ENCODE measurements around the gene MATCAP1. TPM values are rescaled to one million over a fixed set of nuclear protein-coding genes. Genes with fewer than 3 reads are reported as not detected.
A peak's percentile ranks its signal among the peaks of the same experiment; 100 is the strongest.

MATCAP1 gene
- total and polyA plus RNA-seq, 2 donors = 11.4 to 20.9 TPM

DNA sequence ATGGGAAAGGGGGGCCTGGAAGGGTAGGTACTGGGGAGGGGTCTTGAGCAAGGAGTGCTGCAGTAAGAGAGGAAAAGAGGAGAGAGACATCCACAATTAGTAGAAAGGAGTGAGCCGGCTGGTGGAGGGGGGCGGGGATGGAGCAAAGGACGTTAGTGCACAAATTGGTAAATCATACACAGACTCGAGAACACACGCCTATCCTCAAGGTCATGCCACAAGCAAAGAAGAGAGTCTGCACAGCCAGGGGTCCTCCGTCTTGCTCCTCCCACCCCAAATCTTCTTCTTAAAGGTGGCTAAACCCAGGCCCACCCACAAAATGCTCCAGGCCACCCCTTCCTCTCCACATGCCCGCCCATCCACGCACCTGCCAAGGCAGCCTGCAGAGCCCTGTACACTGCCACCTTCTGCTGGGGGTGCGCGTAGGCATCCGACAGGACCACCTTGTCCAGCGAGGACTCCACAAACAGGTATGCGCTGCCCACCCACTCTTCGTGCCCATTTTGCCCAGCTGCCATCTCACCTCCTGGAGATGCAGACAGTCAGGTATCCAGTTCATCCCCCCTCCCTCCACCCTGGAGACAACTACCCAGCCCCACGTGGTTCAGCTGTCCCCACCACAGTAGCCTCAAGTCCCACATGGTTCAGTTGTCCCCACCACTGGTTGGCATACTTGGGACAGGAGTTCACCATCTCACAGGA is 27.5 kb downstream of the MATCAP1 start:
- no peaks in the 10 kb centered on the region for H3K36me3 ChIP-seq (ENCODE audit: insufficient read depth)
- no peak overlapping the region for H3K4me3 ChIP-seq (ENCODE audit: low read depth, low read length)
- no peaks in the 10 kb centered on the region for H3K4me1 ChIP-seq (ENCODE audit: insufficient read depth)
- no peak overlapping the region for H3K27ac ChIP-seq (ENCODE audit: low read depth)
- WGBS = 59% methylated on average over 15 of the region's 15 CpGs
- DNase-seq (ENCODE audit: extremely low spot score) = no peak

GRCh38 chr16:67155295-67156142 is 28.2 kb downstream of the MATCAP1 start:
- no peaks in the 10 kb centered on the region for H3K36me3 ChIP-seq (ENCODE audit: insufficient read depth)
- no peak overlapping the region for H3K4me3 ChIP-seq (ENCODE audit: low read depth, low read length)
- no peak overlapping the region for H3K27ac ChIP-seq (ENCODE audit: low read depth)
- H3K4me1 ChIP-seq (ENCODE audit: insufficient read depth) = no peaks in the 10 kb centered on the region
- no peak for DNase-seq (ENCODE audit: extremely low spot score)
- WGBS = 10% methylated on average over 74 of the region's 74 CpGs

DNA sequence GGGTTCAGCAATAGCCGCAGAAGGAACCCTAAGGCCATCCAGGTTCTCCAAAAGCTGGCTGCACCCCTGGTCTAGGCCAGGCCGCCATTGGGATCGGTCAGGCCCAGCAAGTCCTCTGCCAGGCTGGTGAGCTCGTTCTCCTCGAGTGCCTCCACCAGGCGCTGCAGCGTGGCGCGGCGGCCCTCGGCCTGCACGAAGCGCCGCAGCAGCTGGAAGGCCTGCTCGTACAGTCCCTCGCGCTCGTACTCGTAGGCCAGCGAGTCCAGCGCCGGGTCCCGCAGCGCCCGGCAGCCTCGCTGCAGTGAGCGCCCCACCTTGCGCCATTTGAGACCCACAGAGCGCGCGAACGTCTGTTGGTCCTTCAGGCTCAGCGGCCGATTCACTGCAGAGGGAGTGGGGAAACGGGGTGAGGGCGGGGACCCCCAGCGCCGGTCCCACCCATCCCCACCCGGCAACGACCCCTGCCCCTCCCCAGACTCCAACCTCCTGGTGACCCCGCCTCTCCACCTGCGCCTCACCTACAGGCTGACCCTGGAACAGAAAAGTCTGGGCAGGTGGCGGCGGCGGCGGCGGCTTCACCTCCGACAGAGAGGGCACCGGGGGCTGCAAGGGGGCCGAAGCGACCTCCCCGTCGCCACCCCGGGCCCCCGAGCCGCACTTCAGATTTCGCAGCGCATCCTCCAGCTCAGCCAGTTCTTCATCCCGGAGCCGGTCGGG is 29.0 kb downstream of the MATCAP1 start:
- Histone ChIP-seq H3K27ac (ENCODE audit: low read depth) (no peak overlapping the region), H3K4me3 (ENCODE audit: low read depth, low read length) (no peak overlapping the region), H3K36me3 (ENCODE audit: insufficient read depth) (no peaks in the 10 kb centered on the region), H3K4me1 (ENCODE audit: insufficient read depth) (no peaks in the 10 kb centered on the region)
- DNase-seq (ENCODE audit: extremely low spot score) = no peak
- 27% methylated on average over 61 of the region's 61 CpGs for WGBS

GRCh38 chr16:67151431-67152097 is 32.2 kb downstream of the MATCAP1 start:
- H3K4me1 ChIP-seq (ENCODE audit: insufficient read depth) = no peaks in the 10 kb centered on the region
- no peaks in the 10 kb centered on the region for H3K36me3 ChIP-seq (ENCODE audit: insufficient read depth)
- no peak for DNase-seq (ENCODE audit: extremely low spot score)
- H3K27ac ChIP-seq (ENCODE audit: low read depth) = peak overlapping the region; percentile 29
- WGBS = 49% methylated on average over 8 of the region's 8 CpGs
- H3K4me3 ChIP-seq (ENCODE audit: low read depth, low read length) = peak overlapping the region; percentile 62

- Histone ChIP-seq H3K36me3 (ENCODE audit: insufficient read depth) (no peaks in the 10 kb centered on the region), H3K4me1 (ENCODE audit: insufficient read depth) (no peaks in the 10 kb centered on the region), H3K27ac (ENCODE audit: low read depth) (peak within 1 kb of the TSS; percentile 92), H3K4me3 (ENCODE audit: low read depth, low read length) (peak within 1 kb of the TSS; percentile 62)
- under 1% methylated on average over 34 of the region's 34 CpGs for WGBS
- DNase-seq (ENCODE audit: extremely low spot score) = peak; percentile 72
These were observed 32.8 kb downstream of the MATCAP1 start, which contains the start of gene B3GNT9 for GRCh38 chr16:67150833-67151396. TSS of gene B3GNT9 (minus strand) at chr16:67150998. CDS start at chr16:67150485, 513 bp downstream.

DNA sequence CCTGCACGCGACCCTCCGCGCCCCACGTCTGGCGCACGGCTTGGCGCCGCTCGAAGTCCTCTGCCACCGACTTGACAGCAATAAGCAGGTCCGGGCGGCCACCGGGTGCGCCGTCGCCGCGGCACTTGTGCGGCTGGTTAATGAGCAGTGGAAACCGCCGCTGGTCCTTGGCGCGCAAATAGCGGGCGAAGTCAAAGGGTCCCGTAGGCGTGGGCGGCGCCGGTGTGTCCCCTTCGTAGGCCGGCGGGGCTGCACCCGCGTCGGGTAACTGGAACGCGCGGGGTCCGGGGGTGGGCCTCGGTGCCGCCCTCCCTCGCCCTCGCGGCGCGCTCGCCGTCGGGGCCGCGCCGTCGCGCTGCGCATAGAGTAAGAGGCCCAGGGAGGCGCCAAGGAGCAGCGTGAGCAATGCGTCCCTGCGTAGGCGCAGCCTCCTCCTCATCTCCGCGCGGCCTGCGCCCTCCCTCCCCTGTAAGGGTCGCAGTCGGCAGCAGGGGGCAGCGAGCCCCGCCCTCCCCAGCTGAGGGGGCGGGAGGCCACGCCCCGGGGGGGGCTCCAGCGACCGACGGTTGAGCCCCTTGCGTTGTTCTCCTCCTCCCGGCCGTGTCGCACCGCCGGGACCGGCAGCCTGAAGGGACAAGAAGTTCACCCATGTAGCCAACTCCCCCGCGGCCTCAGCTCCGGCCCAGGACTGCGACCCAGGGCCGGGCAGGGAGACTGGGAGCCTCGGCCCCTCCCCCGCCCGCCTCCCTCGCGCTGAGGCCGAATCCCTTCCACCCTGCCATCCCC is 33.5 kb downstream of the MATCAP1 start:
- no peaks in the 10 kb centered on the region for H3K36me3 ChIP-seq (ENCODE audit: insufficient read depth)
- WGBS = 7% methylated on average over 94 of the region's 94 CpGs
- no peaks in the 10 kb centered on the region for H3K4me1 ChIP-seq (ENCODE audit: insufficient read depth)
- H3K27ac ChIP-seq (ENCODE audit: low read depth) = peak overlapping the region; percentile 92
- DNase-seq (ENCODE audit: extremely low spot score) = no peak
- peak overlapping the region; percentile 62 for H3K4me3 ChIP-seq (ENCODE audit: low read depth, low read length)

GRCh38 chr16:67149276-67150046 is 34.3 kb downstream of the MATCAP1 start:
- Histone ChIP-seq H3K27ac (ENCODE audit: low read depth) (no peak overlapping the region), H3K4me3 (ENCODE audit: low read depth, low read length) (peak overlapping the region; percentile 62), H3K36me3 (ENCODE audit: insufficient read depth) (no peaks in the 10 kb centered on the region), H3K4me1 (ENCODE audit: insufficient read depth) (no peaks in the 10 kb centered on the region)
- WGBS = 65% methylated on average over 77 of the region's 77 CpGs
- no peak for DNase-seq (ENCODE audit: extremely low spot score)

- no peak overlapping the region for H3K27ac ChIP-seq (ENCODE audit: low read depth)
- H3K36me3 ChIP-seq (ENCODE audit: insufficient read depth) = no peaks in the 10 kb centered on the region
- H3K4me3 ChIP-seq (ENCODE audit: low read depth, low read length) = no peak overlapping the region
- 84% methylated on average over 11 of the region's 11 CpGs for WGBS
- H3K4me1 ChIP-seq (ENCODE audit: insufficient read depth) = no peaks in the 10 kb centered on the region
- no peak for DNase-seq (ENCODE audit: extremely low spot score)
These were observed 35.0 kb downstream of the MATCAP1 start for GRCh38 chr16:67148656-67149275.

DNA sequence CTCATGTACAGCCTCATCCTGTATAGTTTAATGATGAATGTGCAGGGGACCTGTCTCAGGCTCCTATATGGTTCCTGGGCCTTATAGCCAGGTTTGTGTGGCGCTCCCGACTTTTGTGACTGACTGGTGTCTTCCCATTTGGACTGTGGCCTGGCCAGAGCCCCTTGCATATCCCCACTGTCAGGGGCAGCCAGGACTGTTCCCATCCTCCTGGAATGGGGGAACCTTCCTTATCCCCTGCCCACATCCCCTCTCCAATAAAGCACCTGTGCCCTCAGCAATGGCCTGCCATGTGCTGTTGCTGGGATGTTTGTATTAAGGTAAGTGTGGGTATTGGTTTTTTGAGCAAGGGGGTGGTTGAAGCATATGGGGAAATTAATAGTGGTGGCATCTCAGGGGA is 35.5 kb downstream of the MATCAP1 start:
- H3K4me3 ChIP-seq (ENCODE audit: low read depth, low read length) = no peak overlapping the region
- 86% methylated on average over 2 of the region's 2 CpGs for WGBS
- DNase-seq (ENCODE audit: extremely low spot score) = no peak
- no peaks in the 10 kb centered on the region for H3K36me3 ChIP-seq (ENCODE audit: insufficient read depth)
- no peak overlapping the region for H3K27ac ChIP-seq (ENCODE audit: low read depth)
- no peaks in the 10 kb centered on the region for H3K4me1 ChIP-seq (ENCODE audit: insufficient read depth)

DNA sequence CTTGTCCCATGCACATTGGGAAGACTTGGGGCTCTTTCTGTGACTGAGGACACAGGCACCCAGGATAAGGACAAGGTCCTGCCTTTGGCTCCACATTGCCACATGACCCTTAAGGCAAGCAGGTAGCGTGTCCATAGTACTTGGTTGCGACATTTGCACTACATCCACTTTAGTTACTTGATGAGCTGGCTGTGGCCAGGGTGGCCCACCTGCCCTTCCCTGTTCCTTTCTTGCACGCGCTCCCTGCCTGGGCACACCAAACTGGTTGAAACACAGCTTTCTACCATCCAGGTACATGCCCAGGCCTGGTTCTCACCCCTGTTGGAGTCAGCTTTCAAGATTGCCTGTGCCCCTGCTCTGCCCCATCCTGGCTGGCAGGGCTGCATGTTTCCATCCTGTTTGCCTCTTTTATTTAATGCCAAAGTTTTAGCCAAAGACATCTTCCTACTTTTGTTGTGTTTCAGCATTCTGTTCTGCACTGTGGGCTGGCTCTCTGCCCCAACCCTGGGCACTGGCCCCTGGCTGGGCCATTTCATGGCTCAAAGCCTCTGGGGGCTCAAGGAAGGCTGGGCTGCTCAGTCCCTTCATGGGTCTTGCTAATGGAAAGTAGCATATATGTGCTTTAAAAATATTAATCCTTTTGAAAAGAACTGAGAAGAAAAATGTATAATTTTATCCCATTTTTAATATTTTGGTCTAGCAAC is 36.2 kb downstream of the MATCAP1 start:
- DNase-seq (ENCODE audit: extremely low spot score) = no peak
- 85% methylated on average over 4 of the region's 4 CpGs for WGBS
- Histone ChIP-seq H3K27ac (ENCODE audit: low read depth) (no peak overlapping the region), H3K4me3 (ENCODE audit: low read depth, low read length) (no peak overlapping the region), H3K4me1 (ENCODE audit: insufficient read depth) (no peaks in the 10 kb centered on the region), H3K36me3 (ENCODE audit: insufficient read depth) (no peaks in the 10 kb centered on the region)

Data from urinary bladder (tissue), 4 donors.